ENCODE results near the gene DVL1. TPM values are rescaled to one million over a fixed set of nuclear protein-coding genes. Genes with fewer than 3 reads are reported as not detected.

DVL1 gene
- total and polyA plus RNA-seq, 9 of the 15 experiments (the other 6 are each of a cell fraction or from before 2014, with no cell fraction given) = 0.62 to 135 (median 24.3) TPM

DNA sequence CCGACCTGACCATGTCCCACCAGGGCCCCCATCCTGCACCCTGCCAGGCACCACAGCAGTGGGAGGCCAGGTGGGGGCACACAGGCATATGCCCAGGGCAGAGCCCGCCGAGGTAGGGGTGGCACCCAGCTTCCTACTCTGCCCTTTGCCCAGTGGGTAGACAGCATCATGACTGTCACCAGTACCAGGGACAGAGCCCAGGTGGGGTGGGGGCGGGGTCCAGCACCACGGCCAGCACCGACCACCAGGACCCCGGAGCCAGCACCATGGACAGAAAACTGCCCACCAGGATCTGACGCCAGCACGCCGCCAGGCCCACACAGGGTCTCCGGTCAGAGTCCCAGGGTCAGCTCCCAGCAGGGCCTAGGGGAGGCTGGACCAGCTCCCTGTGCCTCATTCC lies 14.4 kb downstream of the DVL1 start (continued):
- TF ChIP-seq SP1 (CRISPR knock-in tag; IDR thresholded peaks at IDR 0.05) (peak; percentile 59; the same call in 1 of the 2 replicates), CAMTA2 (CRISPR knock-in tag; conservative IDR thresholded peaks at IDR 0.05) (no peak), KAT2B (IDR thresholded peaks at IDR 0.05; ENCODE audit: low read depth, low read length) (no peak), SRSF7 (optimal IDR thresholded peaks at IDR 0.05; ENCODE audit: low read depth, low read length) (no peak), RFX1 (IDR thresholded peaks at IDR 0.05) (no peak), PYGO2 (tag; IDR thresholded peaks at IDR 0.05) (no peak), ZNF140 (CRISPR knock-in tag; IDR thresholded peaks at IDR 0.05) (no peak), FOXM1 (IDR thresholded peaks at IDR 0.05; ENCODE audit: low read depth) (no peak), FOXM1 (CRISPR knock-in tag; IDR thresholded peaks at IDR 0.05; ENCODE audit: low read depth) (no peak; the same call in 1 of the 2 replicates), TEAD2 (tag; IDR thresholded peaks at IDR 0.05) (no peak), TEAD4 (IDR thresholded peaks at IDR 0.05; ENCODE audit: low read length) (no peak), TEAD4 (CRISPR knock-in tag; IDR thresholded peaks at IDR 0.05; ENCODE audit: borderline replicate concordance) (no peak)
- TF ChIP-seq, protein P1, sequence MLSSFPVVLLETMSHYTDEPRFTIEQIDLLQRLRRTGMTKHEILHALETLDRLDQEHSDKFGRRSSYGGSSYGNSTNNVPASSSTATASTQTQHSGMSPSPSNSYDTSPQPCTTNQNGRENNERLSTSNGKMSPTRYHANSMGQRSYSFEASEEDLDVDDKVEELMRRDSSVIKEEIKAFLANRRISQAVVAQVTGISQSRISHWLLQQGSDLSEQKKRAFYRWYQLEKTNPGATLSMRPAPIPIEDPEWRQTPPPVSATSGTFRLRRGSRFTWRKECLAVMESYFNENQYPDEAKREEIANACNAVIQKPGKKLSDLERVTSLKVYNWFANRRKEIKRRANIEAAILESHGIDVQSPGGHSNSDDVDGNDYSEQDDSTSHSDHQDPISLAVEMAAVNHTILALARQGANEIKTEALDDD (IDR thresholded peaks at IDR 0.05) = no peak
- TF ChIP-seq, protein P2, sequence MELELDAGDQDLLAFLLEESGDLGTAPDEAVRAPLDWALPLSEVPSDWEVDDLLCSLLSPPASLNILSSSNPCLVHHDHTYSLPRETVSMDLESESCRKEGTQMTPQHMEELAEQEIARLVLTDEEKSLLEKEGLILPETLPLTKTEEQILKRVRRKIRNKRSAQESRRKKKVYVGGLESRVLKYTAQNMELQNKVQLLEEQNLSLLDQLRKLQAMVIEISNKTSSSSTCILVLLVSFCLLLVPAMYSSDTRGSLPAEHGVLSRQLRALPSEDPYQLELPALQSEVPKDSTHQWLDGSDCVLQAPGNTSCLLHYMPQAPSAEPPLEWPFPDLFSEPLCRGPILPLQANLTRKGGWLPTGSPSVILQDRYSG (tag; conservative IDR thresholded peaks at IDR 0.05; ENCODE audit: low read depth) = no peak
- TF ChIP-seq, protein P3, sequence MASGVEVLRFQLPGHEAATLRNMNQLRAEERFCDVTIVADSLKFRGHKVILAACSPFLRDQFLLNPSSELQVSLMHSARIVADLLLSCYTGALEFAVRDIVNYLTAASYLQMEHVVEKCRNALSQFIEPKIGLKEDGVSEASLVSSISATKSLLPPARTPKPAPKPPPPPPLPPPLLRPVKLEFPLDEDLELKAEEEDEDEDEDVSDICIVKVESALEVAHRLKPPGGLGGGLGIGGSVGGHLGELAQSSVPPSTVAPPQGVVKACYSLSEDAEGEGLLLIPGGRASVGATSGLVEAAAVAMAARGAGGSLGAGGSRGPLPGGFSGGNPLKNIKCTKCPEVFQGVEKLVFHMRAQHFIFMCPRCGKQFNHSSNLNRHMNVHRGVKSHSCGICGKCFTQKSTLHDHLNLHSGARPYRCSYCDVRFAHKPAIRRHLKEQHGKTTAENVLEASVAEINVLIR (CRISPR knock-in tag; IDR thresholded peaks at IDR 0.05) = no peak
- TF ChIP-seq, protein P4, sequence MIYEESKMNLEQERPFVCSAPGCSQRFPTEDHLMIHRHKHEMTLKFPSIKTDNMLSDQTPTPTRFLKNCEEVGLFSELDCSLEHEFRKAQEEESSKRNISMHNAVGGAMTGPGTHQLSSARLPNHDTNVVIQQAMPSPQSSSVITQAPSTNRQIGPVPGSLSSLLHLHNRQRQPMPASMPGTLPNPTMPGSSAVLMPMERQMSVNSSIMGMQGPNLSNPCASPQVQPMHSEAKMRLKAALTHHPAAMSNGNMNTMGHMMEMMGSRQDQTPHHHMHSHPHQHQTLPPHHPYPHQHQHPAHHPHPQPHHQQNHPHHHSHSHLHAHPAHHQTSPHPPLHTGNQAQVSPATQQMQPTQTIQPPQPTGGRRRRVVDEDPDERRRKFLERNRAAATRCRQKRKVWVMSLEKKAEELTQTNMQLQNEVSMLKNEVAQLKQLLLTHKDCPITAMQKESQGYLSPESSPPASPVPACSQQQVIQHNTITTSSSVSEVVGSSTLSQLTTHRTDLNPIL (CRISPR knock-in tag; IDR thresholded peaks at IDR 0.05) = no peak
- TF ChIP-seq, protein P5, sequence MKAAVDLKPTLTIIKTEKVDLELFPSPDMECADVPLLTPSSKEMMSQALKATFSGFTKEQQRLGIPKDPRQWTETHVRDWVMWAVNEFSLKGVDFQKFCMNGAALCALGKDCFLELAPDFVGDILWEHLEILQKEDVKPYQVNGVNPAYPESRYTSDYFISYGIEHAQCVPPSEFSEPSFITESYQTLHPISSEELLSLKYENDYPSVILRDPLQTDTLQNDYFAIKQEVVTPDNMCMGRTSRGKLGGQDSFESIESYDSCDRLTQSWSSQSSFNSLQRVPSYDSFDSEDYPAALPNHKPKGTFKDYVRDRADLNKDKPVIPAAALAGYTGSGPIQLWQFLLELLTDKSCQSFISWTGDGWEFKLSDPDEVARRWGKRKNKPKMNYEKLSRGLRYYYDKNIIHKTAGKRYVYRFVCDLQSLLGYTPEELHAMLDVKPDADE (conservative IDR thresholded peaks at IDR 0.05; ENCODE audit: control insufficient read depth, low read depth, low read length) = peak; percentile 74
- TF ChIP-seq, protein P6, sequence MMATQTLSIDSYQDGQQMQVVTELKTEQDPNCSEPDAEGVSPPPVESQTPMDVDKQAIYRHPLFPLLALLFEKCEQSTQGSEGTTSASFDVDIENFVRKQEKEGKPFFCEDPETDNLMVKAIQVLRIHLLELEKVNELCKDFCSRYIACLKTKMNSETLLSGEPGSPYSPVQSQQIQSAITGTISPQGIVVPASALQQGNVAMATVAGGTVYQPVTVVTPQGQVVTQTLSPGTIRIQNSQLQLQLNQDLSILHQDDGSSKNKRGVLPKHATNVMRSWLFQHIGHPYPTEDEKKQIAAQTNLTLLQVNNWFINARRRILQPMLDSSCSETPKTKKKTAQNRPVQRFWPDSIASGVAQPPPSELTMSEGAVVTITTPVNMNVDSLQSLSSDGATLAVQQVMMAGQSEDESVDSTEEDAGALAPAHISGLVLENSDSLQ (IDR thresholded peaks at IDR 0.05) = no peak
